ENCODE results near the gene SLC2A11. TPM values are rescaled to one million over a fixed set of nuclear protein-coding genes. Genes with fewer than 3 reads are reported as not detected.
"Not testable (repeated sequence)": the region's sequence is repeated elsewhere in the genome, so short reads cannot be mapped to it uniquely, and the experiment has no call there.

Gene SLC2A11
- total and polyA plus RNA-seq, 3 donors from 2014 or later = 14.3 to 22.7 (median 21.8) TPM

GRCh38 chr22:23898006-23898974, 40.6 kb downstream of the SLC2A11 start:
- DNase-seq = no peak
- Histone ChIP-seq H3K36me3 (ENCODE audit: low read depth, missing control alignments) (no peaks in the 10 kb centered on the region), H3K4me1 (peaks cover 19% of the 10 kb centered on the region), H3K9me3 (no peaks in the 10 kb centered on the region), H3K27ac (no peak overlapping the region), H3K4me3 (no peak overlapping the region), H3K27me3 (no peaks in the 10 kb centered on the region)
- WGBS, 2 donors = 67 to 75% methylated on average over 6 to 8 of the region's 8 CpGs
- TF ChIP-seq CTCF (IDR thresholded peaks at IDR 0.05) (no peak), POLR2A (IDR thresholded peaks at IDR 0.05) (no peak)
- intact Hi-C loops (cut with DNase I; ENCODE audit: low total_unique reads) = no loop called here

GRCh38 chr22:23899042-23899745, 41.5 kb downstream of the SLC2A11 start:
- H3K27ac ChIP-seq = no peak overlapping the region
- DNase-seq = no peak
- 66 to 72% methylated on average over 6 of the region's 6 CpGs for WGBS, 2 donors

GRCh38 chr22:23900227-23900626, 42.6 kb downstream of the SLC2A11 start:
- H3K36me3 ChIP-seq (ENCODE audit: low read depth, missing control alignments); H3K27me3 ChIP-seq; H3K9me3 ChIP-seq; intact Hi-C loops (cut with DNase I; ENCODE audit: low total_unique reads); H3K4me3 ChIP-seq; H3K27ac ChIP-seq; DNase-seq: not testable (repeated sequence)
- peaks cover 12% of the 10 kb centered on the region for H3K4me1 ChIP-seq
- WGBS, 2 donors = 91 to 92% methylated on average over 4 of the region's 4 CpGs

More at GRCh38 chr22:23899042-23899745, 41.5 kb downstream of the SLC2A11 start:
- intact Hi-C loops (cut with DNase I; ENCODE audit: low total_unique reads) = no loop called here
- TF ChIP-seq POLR2A (IDR thresholded peaks at IDR 0.05) = no peak
- no peak for TF ChIP-seq CTCF (IDR thresholded peaks at IDR 0.05)
- Histone ChIP-seq H3K36me3 (ENCODE audit: low read depth, missing control alignments) (no peaks in the 10 kb centered on the region), H3K4me3 (no peak overlapping the region), H3K27me3 (no peaks in the 10 kb centered on the region), H3K9me3 (no peaks in the 10 kb centered on the region), H3K4me1 (peaks cover 13% of the 10 kb centered on the region)

- DNase-seq = no peak
- Histone ChIP-seq H3K4me3 (no peak overlapping the region), H3K27ac (no peak overlapping the region), H3K9me3 (no peaks in the 10 kb centered on the region), H3K27me3 (no peaks in the 10 kb centered on the region), H3K4me1 (no peaks in the 10 kb centered on the region), H3K36me3 (ENCODE audit: low read depth, missing control alignments) (no peaks in the 10 kb centered on the region)
- TF ChIP-seq POLR2A (IDR thresholded peaks at IDR 0.05) (no peak), CTCF (IDR thresholded peaks at IDR 0.05) (no peak)
- intact Hi-C loops (cut with DNase I; ENCODE audit: low total_unique reads) = no loop called here
- 84% methylated on average over 4 of the region's 4 CpGs for WGBS, 2 donors
Observed at GRCh38 chr22:23901600-23901999, 43.9 kb downstream of the SLC2A11 start.

GRCh38 chr22:23903328-23903971, 45.8 kb downstream of the SLC2A11 start:
- Histone ChIP-seq H3K4me3 (no peak overlapping the region), H3K27ac (no peak overlapping the region), H3K36me3 (ENCODE audit: low read depth, missing control alignments) (no peaks in the 10 kb centered on the region), H3K27me3 (no peaks in the 10 kb centered on the region), H3K4me1 (no peaks in the 10 kb centered on the region), H3K9me3 (no peaks in the 10 kb centered on the region)
- intact Hi-C loops (cut with DNase I; ENCODE audit: low total_unique reads) = no loop called here
- 90 to 91% methylated on average over 8 of the region's 8 CpGs for WGBS, 2 donors
- TF ChIP-seq CTCF (IDR thresholded peaks at IDR 0.05) (no peak), POLR2A (IDR thresholded peaks at IDR 0.05) (no peak)
- no peak for DNase-seq
